ENCODE results near the gene C15orf62.

GRCh38 chr15:40751745-40752144 is 18.0 kb upstream of the C15orf62 start:
- TF ChIP-seq CTCF (optimal IDR thresholded peaks at IDR 0.05 in 1 of 3, IDR thresholded peaks at IDR 0.05 in 1 of 3, conservative IDR thresholded peaks at IDR 0.05 in 1 of 3; ENCODE audit: extremely low read depth in 1 of 3, insufficient read depth in 2 of 3, low read length in 3 of 3) (no peak), EZH2 (IDR thresholded peaks at IDR 0.05; ENCODE audit: low read length) (no peak)
